Naive thymus-derived CD8-positive, alpha-beta T cell (primary cell): ENCODE data around the gene RAPGEF3. TPM values are rescaled to one million over a fixed set of nuclear protein-coding genes. Genes with fewer than 3 reads are reported as not detected.

Experiments
- ATAC-seq, 2 donors: fragments of 150-1000 bp; cut with Tn5 transposase in 1 of 2; sonication (Bioruptor Pico), chemical (Tn5 transposase) in 1 of 2; 1 replicate in 1 of 2; 2 replicates in 1 of 2; pipeline ENCODE4 v1.10.0; 2021; ENCODE audit warnings: mild to moderate bottlenecking in 2 of 2, moderate library complexity in 2 of 2
- POLR2A ChIA-PET: fragments of 350-600 bp; sonication (Branson Sonifier 250); formaldehyde crosslinking; loops from one replicate; lab custom pipeline; 2021; ENCODE audit warnings: antibody characterized with exemption; lab: Charles Lee
- DNase-seq, 10 donors: peaks; one replicate each; pipeline versions ENCODE4 v3.0.0 to v3.0.0-alpha.2; 2020 to 2022
- H3K27ac Mint-ChIP-seq, 10 donors: one replicate each; pipeline ENCODE4 v1.8.0; 2020 to 2022; ENCODE audit warnings: mild to moderate bottlenecking in 10 of 10, mixed read lengths in 10 of 10, moderate library complexity in 4 of 10, inconsistent platforms in 1 of 10
- H3K27me3 Mint-ChIP-seq, 5 donors: one replicate each; pipeline ENCODE4 v1.8.0; 2021 to 2022; ENCODE audit warnings: mixed read lengths in 5 of 5
- H3K36me3 Mint-ChIP-seq, 3 donors: one replicate each; pipeline ENCODE4 v1.8.0; 2020 to 2022; ENCODE audit warnings: mixed read lengths in 3 of 3, mild to moderate bottlenecking in 2 of 3, inconsistent platforms in 1 of 3
- H3K4me1 Mint-ChIP-seq, 4 donors: one replicate each; pipeline ENCODE4 v1.8.0; 2021 to 2022; ENCODE audit warnings: mixed read lengths in 4 of 4
- H3K4me3 Mint-ChIP-seq, 10 donors: one replicate each; pipeline ENCODE4 v1.8.0; 2020 to 2022; ENCODE audit warnings: mild to moderate bottlenecking in 10 of 10, mixed read lengths in 10 of 10, moderate library complexity in 6 of 10, inconsistent platforms in 1 of 10
- H3K9me3 Mint-ChIP-seq, 9 donors: one replicate each; pipeline ENCODE4 v1.8.0; 2020 to 2022; ENCODE audit warnings: mixed read lengths in 9 of 9, mild to moderate bottlenecking in 3 of 9, inconsistent platforms in 1 of 9, moderate library complexity in 1 of 9
- polyA plus RNA-seq, 3 donors: library from polyadenylated mRNA; unstranded; fragments of 300-500 nt; fragmentation: Illumina TruSeq; gene quantifications; one replicate each; pipeline ENCODE4 v1.2.3, GENCODE V29; 2021
- total RNA-seq, 8 experiments: library from RNA in 2 of 8; stranded (reverse) in 2 of 8; gene quantifications; one replicate each; pipeline ENCODE4 v1.2.3 and lab custom pipeline; 2021 to 2026

RAPGEF3 gene
- total and polyA plus RNA-seq, 5 experiments from 2014 or later: 0.08 to 0.65 (median 0.27) TPM

GRCh38 chr12:47736216-47736615 is 22.5 kb downstream of the RAPGEF3 start:
- no peak for ATAC-seq
- Mint-ChIP-seq H3K4me1 (peaks cover 20 to 43% (median 28%) of the 10 kb centered on the region in 4 donors), H3K4me3 (no peak overlapping the region), H3K36me3 (no peaks in the 10 kb centered on the region), H3K9me3 (peaks cover 0 to 2% (median 0%) of the 10 kb centered on the region in 9 donors), H3K27me3 (no peaks in the 10 kb centered on the region), H3K27ac (peak overlapping the region in 3 of 10 donors; percentile 11 to 52 (median 28))
- POLR2A ChIA-PET: no interaction called here
- DNase-seq: no peak

- ATAC-seq (no peak), DNase-seq (no peak)
- Mint-ChIP-seq H3K36me3 (no peaks in the 10 kb centered on the region), H3K27me3 (no peaks in the 10 kb centered on the region), H3K4me1 (peaks cover 19 to 37% (median 22%) of the 10 kb centered on the region in 4 donors), H3K27ac (peak overlapping the region in 2 of 10 donors; percentile 28 to 34), H3K4me3 (no peak overlapping the region), H3K9me3 (peaks cover 0 to 2% (median 0%) of the 10 kb centered on the region in 9 donors)
- POLR2A ChIA-PET: no interaction called here
These were observed 23.0 kb downstream of the RAPGEF3 start for GRCh38 chr12:47735649-47736048.

- Mint-ChIP-seq H3K36me3 (no peaks in the 10 kb centered on the region), H3K27ac (peak overlapping the region in 1 of 10 donors; percentile 34), H3K4me3 (no peak overlapping the region), H3K4me1 (peaks cover 12 to 30% (median 15%) of the 10 kb centered on the region in 4 donors), H3K9me3 (peaks cover 0 to 2% (median 0%) of the 10 kb centered on the region in 9 donors), H3K27me3 (no peaks in the 10 kb centered on the region)
- no peak for DNase-seq
- no peak for ATAC-seq
- POLR2A ChIA-PET: interaction anchor here (0.5 to 0.6 kb wide), 2 partner anchors 748 to 1833 kb away, joined by 3 to 4 read pairs; partner anchors contain the start of gene C12orf54
These were observed 23.8 kb downstream of the RAPGEF3 start for GRCh38 chr12:47734725-47735480.

GRCh38 chr12:47733142-47733541 is 25.5 kb downstream of the RAPGEF3 start:
- peaks cover 0 to 6% (median 0%) of the 10 kb centered on the region in 3 donors for H3K36me3 Mint-ChIP-seq
- no peaks in the 10 kb centered on the region for H3K27me3 Mint-ChIP-seq
- no peak overlapping the region for H3K4me3 Mint-ChIP-seq
- H3K9me3 Mint-ChIP-seq: no peaks in the 10 kb centered on the region
- DNase-seq (no peak), ATAC-seq (no peak)
- peaks cover 0 to 12% (median 6%) of the 10 kb centered on the region in 4 donors for H3K4me1 Mint-ChIP-seq
- peak overlapping the region in 3 of 10 donors; percentile 8 to 72 (median 9) for H3K27ac Mint-ChIP-seq
- POLR2A ChIA-PET: interaction anchor here (2.2 kb wide), 1 partner anchor 10 kb away, joined by 7 read pairs; no protein-coding TSS in a partner anchor

- H3K4me1 Mint-ChIP-seq: peaks cover 0 to 7% (median 6%) of the 10 kb centered on the region in 4 donors
- no peak overlapping the region for H3K4me3 Mint-ChIP-seq
- no peak for DNase-seq
- ATAC-seq: no peak
- H3K9me3 Mint-ChIP-seq: no peaks in the 10 kb centered on the region
- no peak overlapping the region for H3K27ac Mint-ChIP-seq
- no peaks in the 10 kb centered on the region for H3K27me3 Mint-ChIP-seq
- POLR2A ChIA-PET: interaction anchor here (2.2 kb wide), 1 partner anchor 11 kb away, joined by 7 read pairs; no protein-coding TSS in a partner anchor
- peaks cover 0 to 8% (median 0%) of the 10 kb centered on the region in 3 donors for H3K36me3 Mint-ChIP-seq
These were observed 26.2 kb downstream of the RAPGEF3 start for GRCh38 chr12:47732504-47732903.

GRCh38 chr12:47731723-47732122 is 27.0 kb downstream of the RAPGEF3 start:
- no peak overlapping the region for H3K27ac Mint-ChIP-seq
- no peak overlapping the region for H3K4me3 Mint-ChIP-seq
- peaks cover 0 to 7% (median 3%) of the 10 kb centered on the region in 4 donors for H3K4me1 Mint-ChIP-seq
- peak in 1 of 10 donors; percentile 26 for DNase-seq
- H3K36me3 Mint-ChIP-seq: peaks cover 0 to 8% (median 0%) of the 10 kb centered on the region in 3 donors
- no peak for ATAC-seq
- POLR2A ChIA-PET: interaction anchor here (1.2 to 2.2 kb wide), 2 partner anchors 9 to 12 kb away, joined by 4 to 7 read pairs; no protein-coding TSS in a partner anchor
- no peaks in the 10 kb centered on the region for H3K9me3 Mint-ChIP-seq
- H3K27me3 Mint-ChIP-seq: no peaks in the 10 kb centered on the region

GRCh38 chr12:47730341-47730744 is 28.3 kb downstream of the RAPGEF3 start:
- Mint-ChIP-seq H3K36me3 (peaks cover 0 to 8% (median 0%) of the 10 kb centered on the region in 3 donors), H3K27ac (peak overlapping the region in 1 of 10 donors; percentile 75), H3K4me3 (no peak overlapping the region), H3K9me3 (no peaks in the 10 kb centered on the region), H3K27me3 (no peaks in the 10 kb centered on the region), H3K4me1 (peaks cover 0 to 5% (median 3%) of the 10 kb centered on the region in 4 donors)
- peak in 1 of 10 donors; percentile 21 for DNase-seq
- POLR2A ChIA-PET: no interaction called here
- ATAC-seq: no peak

- peak overlapping the region in 1 of 10 donors; percentile 59 for H3K27ac Mint-ChIP-seq
- DNase-seq (peak in 1 of 10 donors; percentile 32), ATAC-seq (no peak)
- no peaks in the 10 kb centered on the region for H3K27me3 Mint-ChIP-seq
- H3K4me3 Mint-ChIP-seq: no peak overlapping the region
- POLR2A ChIA-PET: no interaction called here
- H3K9me3 Mint-ChIP-seq: no peaks in the 10 kb centered on the region
- peaks cover 0 to 8% (median 3%) of the 10 kb centered on the region in 4 donors for H3K4me1 Mint-ChIP-seq
- peaks cover 0 to 13% (median 0%) of the 10 kb centered on the region in 3 donors for H3K36me3 Mint-ChIP-seq
These were observed 29.4 kb downstream of the RAPGEF3 start for GRCh38 chr12:47729233-47729632.

GRCh38 chr12:47725893-47726292 is 32.8 kb downstream of the RAPGEF3 start:
- POLR2A ChIA-PET: no interaction called here
- DNase-seq (no peak), ATAC-seq (no peak)
- H3K9me3 Mint-ChIP-seq: no peaks in the 10 kb centered on the region
- no peaks in the 10 kb centered on the region for H3K27me3 Mint-ChIP-seq
- H3K27ac Mint-ChIP-seq: no peak overlapping the region
- H3K36me3 Mint-ChIP-seq: peaks cover 0 to 29% (median 3%) of the 10 kb centered on the region in 3 donors
- H3K4me1 Mint-ChIP-seq: peaks cover 18 to 25% (median 23%) of the 10 kb centered on the region in 4 donors
- no peak overlapping the region for H3K4me3 Mint-ChIP-seq

- Mint-ChIP-seq H3K4me3 (no peak within 1 kb of the TSS), H3K9me3 (no peaks in the 10 kb centered on the region), H3K27ac (peak within 1 kb of the TSS in 3 of 10 donors; percentile 52 to 76 (median 67)), H3K36me3 (peaks cover 0 to 29% (median 3%) of the 10 kb centered on the region in 3 donors), H3K27me3 (no peaks in the 10 kb centered on the region), H3K4me1 (peaks cover 20 to 28% (median 26%) of the 10 kb centered on the region in 4 donors)
- ATAC-seq (no peak), DNase-seq (no peak)
- POLR2A ChIA-PET: no interaction called here
These were observed 33.4 kb downstream of the RAPGEF3 start, which contains the start of gene ENDOU for GRCh38 chr12:47725091-47725772. Gene ENDOU, minus strand, starts transcription at chr12:47725490. Its CDS starts 77 bp downstream, at chr12:47725413.

GRCh38 chr12:47722941-47723631 is 35.6 kb downstream of the RAPGEF3 start:
- ATAC-seq: no peak
- H3K36me3 Mint-ChIP-seq: peaks cover 0 to 31% (median 3%) of the 10 kb centered on the region in 3 donors
- no peaks in the 10 kb centered on the region for H3K9me3 Mint-ChIP-seq
- no peaks in the 10 kb centered on the region for H3K27me3 Mint-ChIP-seq
- peaks cover 23 to 32% (median 28%) of the 10 kb centered on the region in 4 donors for H3K4me1 Mint-ChIP-seq
- POLR2A ChIA-PET: no interaction called here
- peak overlapping the region in 2 of 10 donors; percentile 27 to 67 for H3K27ac Mint-ChIP-seq
- DNase-seq: no peak
- H3K4me3 Mint-ChIP-seq: peak overlapping the region in 1 of 10 donors; percentile 12
